ENCODE measurements around the gene MBLAC1. TPM values are rescaled to one million over a fixed set of nuclear protein-coding genes. Genes with fewer than 3 reads are reported as not detected.

MBLAC1 gene
- total and polyA plus RNA-seq, 9 of the 15 experiments (the other 6 are each of a cell fraction or from before 2014, with no cell fraction given) = 0.03 to 3.1 (median 0.52) TPM

GRCh38 chr7:100157334-100158228 is 30.8 kb downstream of the MBLAC1 start (continued):
- TF ChIP-seq CTCFL (IDR thresholded peaks at IDR 0.05; ENCODE audit: borderline replicate concordance, insufficient read depth, low read depth, low read length, poor library complexity, severe bottlenecking) (peak; percentile 88), ZNF280B (CRISPR knock-in tag; IDR thresholded peaks at IDR 0.05) (no peak), PREB (CRISPR knock-in tag; IDR thresholded peaks at IDR 0.05) (no peak), FOXO4 (CRISPR knock-in tag; IDR thresholded peaks at IDR 0.05) (peak; percentile 72; the same call in 1 of the 2 replicates), CHD2 (IDR thresholded peaks at IDR 0.05; ENCODE audit: low read depth, low read length) (no peak), HDGF (IDR thresholded peaks at IDR 0.05) (peak; percentile 78; the same call in 1 of the 2 replicates), MYNN (IDR thresholded peaks at IDR 0.05) (no peak), MYNN (CRISPR knock-in tag; IDR thresholded peaks at IDR 0.05) (no peak), CSDE1 (IDR thresholded peaks at IDR 0.05) (no peak), ZNF133 (CRISPR knock-in tag; IDR thresholded peaks at IDR 0.05) (no peak), CBFA2T3 (IDR thresholded peaks at IDR 0.05) (peak; percentile 72), KLF16 (IDR thresholded peaks at IDR 0.05) (no peak), ATF4 (CRISPR knock-in tag; IDR thresholded peaks at IDR 0.05) (no peak), ZBTB5 (IDR thresholded peaks at IDR 0.05) (no peak), ELK3 (CRISPR knock-in tag; IDR thresholded peaks at IDR 0.05) (no peak), FOXJ3 (CRISPR knock-in tag; IDR thresholded peaks at IDR 0.05) (no peak)
